Chondrocyte (in vitro differentiated cells): ENCODE results near the gene BMPER. TPM values are rescaled to one million over a fixed set of nuclear protein-coding genes. Genes with fewer than 3 reads are reported as not detected.

Source experiments
- DNase-seq: peaks from one replicate; pipeline ENCODE4 v3.0.0; 2021; ENCODE audit warnings: mixed read lengths, low spot score
- H3K27ac Mint-ChIP-seq: one replicate; pipeline ENCODE4 v1.8.0; 2021; ENCODE audit warnings: mild to moderate bottlenecking, moderate library complexity, mixed read lengths; ENCODE audit not compliant: unreplicated experiment
- H3K27me3 Mint-ChIP-seq: 2 replicates; pipeline ENCODE4 v1.8.0; 2021; ENCODE audit warnings: low read depth, mixed read lengths
- H3K36me3 Mint-ChIP-seq: 2 replicates; pipeline ENCODE4 v1.8.0; 2021; ENCODE audit warnings: low read depth, mixed read lengths
- H3K4me1 Mint-ChIP-seq: 2 replicates; pipeline ENCODE4 v1.8.0; 2021; ENCODE audit warnings: low read depth, mild to moderate bottlenecking, mixed read lengths
- H3K4me3 Mint-ChIP-seq: one replicate; pipeline ENCODE4 v1.8.0; 2021; ENCODE audit warnings: mild to moderate bottlenecking, moderate library complexity, mixed read lengths; ENCODE audit not compliant: unreplicated experiment
- H3K9me3 Mint-ChIP-seq: 2 replicates; pipeline ENCODE4 v1.8.0; 2021; ENCODE audit warnings: low read depth, mixed read lengths
- CTCF ChIP-seq: fragments of 200-600 bp; sonication (generic); IDR thresholded peaks from 2 replicates; pipeline ENCODE4 v1.5.0; 2021; ENCODE audit warnings: antibody characterized with exemption, mild to moderate bottlenecking, moderate library complexity
- total RNA-seq: library from RNA; stranded (reverse); gene quantifications from 3 replicates; pipeline ENCODE4 v1.2.1, GENCODE V29; 2021

The BMPER gene
- total RNA-seq, 1 donor from 2014 or later: 0.30 TPM

- no peak for TF ChIP-seq CTCF
- Mint-ChIP-seq H3K4me3 (no peak overlapping the region), H3K27ac (no peak overlapping the region), H3K4me1 (no peaks in the 10 kb centered on the region), H3K9me3 (no peaks in the 10 kb centered on the region), H3K27me3 (no peaks in the 10 kb centered on the region), H3K36me3 (no peaks in the 10 kb centered on the region)
- DNase-seq: no peak
Measured at GRCh38 chr7:34061149-34061548, 155.8 kb downstream of the BMPER start.

GRCh38 chr7:34062341-34062740 is 157.0 kb downstream of the BMPER start:
- DNase-seq: no peak
- no peaks in the 10 kb centered on the region for H3K4me1 Mint-ChIP-seq
- TF ChIP-seq CTCF: no peak
- H3K36me3 Mint-ChIP-seq: no peaks in the 10 kb centered on the region
- H3K4me3 Mint-ChIP-seq: no peak overlapping the region
- H3K9me3 Mint-ChIP-seq: no peaks in the 10 kb centered on the region
- H3K27ac Mint-ChIP-seq: no peak overlapping the region
- no peaks in the 10 kb centered on the region for H3K27me3 Mint-ChIP-seq

GRCh38 chr7:34062826-34063225 is 157.5 kb downstream of the BMPER start:
- Mint-ChIP-seq H3K9me3 (no peaks in the 10 kb centered on the region), H3K36me3 (no peaks in the 10 kb centered on the region), H3K4me1 (no peaks in the 10 kb centered on the region), H3K4me3 (no peak overlapping the region), H3K27ac (no peak overlapping the region), H3K27me3 (no peaks in the 10 kb centered on the region)
- no peak for DNase-seq
- no peak for TF ChIP-seq CTCF

GRCh38 chr7:34064519-34065158 is 159.3 kb downstream of the BMPER start:
- DNase-seq: no peak
- no peaks in the 10 kb centered on the region for H3K36me3 Mint-ChIP-seq
- H3K4me1 Mint-ChIP-seq: no peaks in the 10 kb centered on the region

GRCh38 chr7:34066411-34066810 is 161.1 kb downstream of the BMPER start:
- no peak for TF ChIP-seq CTCF
- no peak for DNase-seq
- Mint-ChIP-seq H3K4me3 (no peak overlapping the region), H3K9me3 (no peaks in the 10 kb centered on the region), H3K27ac (no peak overlapping the region), H3K27me3 (peaks cover 2% of the 10 kb centered on the region), H3K36me3 (no peaks in the 10 kb centered on the region), H3K4me1 (peaks cover 8% of the 10 kb centered on the region)

More at GRCh38 chr7:34064519-34065158, 159.3 kb downstream of the BMPER start:
- Mint-ChIP-seq H3K27me3 (no peaks in the 10 kb centered on the region), H3K9me3 (no peaks in the 10 kb centered on the region), H3K27ac (no peak overlapping the region), H3K4me3 (no peak overlapping the region)
- no peak for TF ChIP-seq CTCF
